HG03457 (cell line): ENCODE results near the gene HIBADH.

Experiments
- ATAC-seq: cut with Tn5 transposase; IDR thresholded peaks from one replicate; pipeline ENCODE4 v1.9.1; 2021; ENCODE audit warnings: moderate number of reproducible peaks; ENCODE audit not compliant: unreplicated experiment

The HIBADH gene

DNA sequence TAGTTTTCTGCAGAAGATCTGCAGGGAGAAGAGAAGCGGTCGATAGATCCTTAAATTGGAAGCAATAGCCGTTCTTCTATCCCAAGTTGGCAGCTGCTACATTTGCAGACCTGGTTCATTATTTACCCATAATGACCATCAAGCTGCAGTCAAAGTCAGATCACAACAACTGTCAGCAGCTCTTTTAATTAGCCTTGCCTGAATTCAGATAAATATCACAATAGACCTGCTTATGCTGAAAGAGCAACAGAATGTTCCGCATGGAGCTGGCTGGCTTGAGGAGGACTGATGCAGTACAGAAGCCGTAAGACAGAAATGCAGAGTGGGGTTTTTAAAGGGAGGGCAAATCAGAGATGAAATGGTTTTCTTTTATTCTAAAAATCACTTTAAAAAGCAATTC is 109.4 kb downstream of the HIBADH start:
- no peak for ATAC-seq

DNA sequence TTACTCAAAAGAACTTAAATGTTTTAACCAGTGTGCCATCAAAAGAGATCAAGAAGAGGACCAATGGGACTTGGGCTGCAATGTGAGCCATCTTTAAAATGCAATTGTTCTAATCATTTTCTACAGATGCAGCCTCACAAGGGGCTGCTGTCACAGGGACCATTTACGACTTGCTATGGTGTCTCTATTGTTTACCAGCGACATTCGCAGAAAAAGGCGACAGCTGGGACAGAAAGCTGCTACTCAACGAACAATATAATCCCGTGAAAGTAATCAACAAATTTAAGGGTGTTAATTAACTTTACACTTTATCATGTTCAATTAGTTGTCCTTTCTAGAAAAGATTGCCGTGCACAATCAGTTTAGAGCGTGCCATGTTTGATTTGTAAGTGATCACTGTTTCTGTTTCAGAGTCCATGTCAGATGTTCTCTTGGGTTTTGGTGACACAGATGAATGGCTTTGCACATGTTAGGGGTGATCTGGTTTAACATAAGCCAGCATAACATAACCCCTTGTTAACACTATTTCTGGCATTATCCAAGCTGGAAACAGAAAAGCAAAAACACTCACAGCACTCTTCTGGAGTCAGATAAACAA is 110.8 kb downstream of the HIBADH start:
- no peak for ATAC-seq

DNA sequence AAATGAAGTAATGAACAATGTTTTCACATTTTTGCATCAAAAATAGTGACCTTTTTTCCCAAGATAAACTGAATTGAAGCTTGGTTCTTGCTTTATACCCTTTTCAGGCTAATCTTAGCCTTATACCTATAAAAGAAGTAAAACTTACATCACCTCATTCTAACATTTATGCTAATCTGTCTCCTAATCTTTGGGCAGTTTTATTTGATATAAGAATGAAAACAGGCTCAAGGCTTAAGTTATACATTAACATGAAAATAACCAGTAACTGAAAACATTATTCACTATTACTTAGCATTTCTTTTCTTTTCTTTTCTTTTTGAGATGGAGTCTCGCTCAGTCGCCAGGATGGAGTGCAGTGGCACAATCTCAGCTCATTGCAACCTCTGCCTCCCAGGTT is 113.1 kb downstream of the HIBADH start:
- no peak for ATAC-seq

GRCh38 chr7:27548304-27548703 is 114.4 kb downstream of the HIBADH start:
- no peak for ATAC-seq

- no peak for ATAC-seq
Observed at GRCh38 chr7:27547401-27547800, 115.3 kb downstream of the HIBADH start.

DNA sequence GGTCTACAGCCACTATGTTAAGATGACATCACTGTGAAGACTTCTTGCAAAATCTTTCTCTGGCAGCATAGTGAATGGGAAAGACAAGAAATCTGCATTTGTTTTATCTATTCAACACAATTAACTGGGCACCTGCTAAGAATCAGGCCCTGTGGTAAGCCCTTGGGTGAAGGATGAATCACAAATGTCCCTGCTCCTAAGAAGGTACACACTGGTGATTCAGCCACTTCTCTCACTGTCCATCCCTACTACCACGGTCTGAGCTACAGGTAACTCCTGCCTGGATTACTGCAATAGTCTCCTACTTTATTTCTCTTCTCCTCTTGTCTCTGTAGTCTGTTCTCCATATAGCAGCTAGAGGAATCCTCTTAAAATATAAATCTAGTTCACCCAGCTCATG is 116.1 kb downstream of the HIBADH start:
- ATAC-seq, result no peak

DNA sequence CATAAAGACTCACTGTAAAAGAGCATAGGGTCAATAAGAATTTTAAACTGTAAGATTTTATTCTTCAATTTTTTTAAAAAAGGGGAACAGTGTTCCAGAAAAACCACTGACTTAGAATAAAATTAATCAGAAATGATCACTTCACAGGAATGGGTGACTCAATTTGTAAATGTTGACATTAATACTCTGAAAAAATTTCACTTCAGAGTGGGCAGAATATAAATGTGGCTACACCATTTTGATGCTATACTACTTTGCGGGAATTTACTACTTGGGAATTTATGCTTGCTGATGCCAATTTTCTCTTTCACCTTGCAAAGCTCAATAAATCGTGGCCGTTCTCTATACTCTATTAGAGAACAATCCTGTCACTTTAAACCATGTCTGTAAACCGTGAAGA is 126.9 kb downstream of the HIBADH start:
- no peak for ATAC-seq

- ATAC-seq, result no peak
Observed at GRCh38 chr7:27533652-27534081, 129.0 kb downstream of the HIBADH start.

DNA sequence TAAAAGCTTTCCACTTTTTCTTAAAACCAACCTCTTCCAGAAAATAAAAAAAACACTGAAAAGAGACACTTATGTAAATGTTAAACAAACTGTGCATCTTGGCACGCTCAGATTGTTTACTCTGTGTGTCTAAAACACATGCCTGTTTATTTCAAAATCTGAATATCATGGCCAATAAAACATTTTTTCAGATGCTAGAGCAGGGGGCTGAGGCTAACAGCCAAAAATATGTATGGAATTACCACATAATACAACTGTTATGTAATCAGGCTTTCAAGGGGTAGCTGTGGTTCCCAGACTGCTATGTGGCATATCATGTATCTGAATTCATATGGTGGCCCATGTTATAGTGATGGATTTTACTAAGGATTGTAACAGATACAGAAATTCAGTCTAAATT is 130.4 kb downstream of the HIBADH start:
- ATAC-seq, result no peak

DNA sequence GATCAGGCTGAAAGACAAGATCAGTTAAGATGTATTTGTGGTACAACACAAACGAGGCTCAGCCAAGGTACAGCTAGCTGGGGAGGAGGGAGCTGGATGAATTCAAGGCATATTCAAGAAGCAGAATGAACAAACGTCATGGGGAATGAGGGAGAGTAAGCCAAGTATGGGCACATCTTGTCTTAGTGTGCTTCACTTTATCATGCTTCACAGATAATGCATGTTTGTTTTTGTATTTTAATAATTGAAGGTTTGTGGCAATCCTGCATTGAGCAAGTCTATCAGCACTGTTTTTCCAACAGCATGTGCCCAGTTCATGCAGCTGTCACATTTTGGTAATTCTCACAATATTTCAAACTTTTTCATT is 135.4 kb downstream of the HIBADH start:
- no peak for ATAC-seq

GRCh38 chr7:27526611-27527347 is 135.9 kb downstream of the HIBADH start:
- no peak for ATAC-seq

GRCh38 chr7:27526131-27526530 is 136.6 kb downstream of the HIBADH start:
- no peak for ATAC-seq

- ATAC-seq, result no peak
Observed at GRCh38 chr7:27523321-27523720, 139.4 kb downstream of the HIBADH start.

- no peak for ATAC-seq
Observed at GRCh38 chr7:27522566-27522965, 140.1 kb downstream of the HIBADH start.

DNA sequence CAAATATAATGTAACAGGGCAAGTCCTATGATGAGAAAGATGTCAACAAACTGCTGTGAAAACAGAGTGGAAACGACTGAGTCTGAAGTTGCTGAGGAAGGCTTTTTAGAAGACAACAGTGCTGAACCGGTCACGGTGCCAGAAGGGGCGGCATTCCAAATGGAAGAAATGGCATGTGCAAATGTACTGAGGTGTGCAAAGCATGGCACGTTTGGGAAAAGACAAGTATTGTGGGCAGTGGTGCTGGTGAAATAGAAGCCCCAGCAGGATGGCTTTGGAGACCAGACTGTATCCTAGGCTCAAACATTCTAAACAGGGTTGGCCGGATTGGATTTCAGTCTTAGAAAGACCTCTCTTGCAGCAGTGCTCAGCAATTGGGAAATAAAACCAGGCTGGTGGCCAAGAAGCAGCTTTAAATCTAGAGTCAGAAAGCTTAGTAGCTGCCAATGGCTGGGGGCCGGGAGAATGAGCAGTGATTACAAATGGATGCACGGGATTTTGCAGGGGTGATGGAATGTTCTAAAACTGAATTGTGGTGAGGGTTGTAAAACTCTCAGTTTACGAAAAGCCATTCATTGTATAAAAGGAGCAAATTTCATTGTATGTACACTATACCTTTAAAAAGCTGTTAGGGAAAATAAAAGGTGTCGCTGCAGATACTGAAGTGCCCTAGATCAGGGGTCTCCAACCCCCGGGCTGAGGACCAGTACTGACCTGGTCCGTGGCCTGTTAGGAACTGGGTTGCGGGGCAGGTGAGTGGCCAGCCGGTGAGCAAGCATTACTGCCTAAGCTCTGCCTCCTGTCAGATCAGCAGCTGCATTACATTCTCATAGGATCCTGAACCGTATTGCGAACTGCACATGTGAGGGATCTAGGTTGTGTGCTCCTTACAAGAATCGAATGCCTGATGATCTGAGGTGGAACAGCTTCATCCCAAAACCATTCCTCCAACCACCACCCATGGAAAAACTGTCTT is 141.6 kb downstream of the HIBADH start:
- ATAC-seq, result no peak

DNA sequence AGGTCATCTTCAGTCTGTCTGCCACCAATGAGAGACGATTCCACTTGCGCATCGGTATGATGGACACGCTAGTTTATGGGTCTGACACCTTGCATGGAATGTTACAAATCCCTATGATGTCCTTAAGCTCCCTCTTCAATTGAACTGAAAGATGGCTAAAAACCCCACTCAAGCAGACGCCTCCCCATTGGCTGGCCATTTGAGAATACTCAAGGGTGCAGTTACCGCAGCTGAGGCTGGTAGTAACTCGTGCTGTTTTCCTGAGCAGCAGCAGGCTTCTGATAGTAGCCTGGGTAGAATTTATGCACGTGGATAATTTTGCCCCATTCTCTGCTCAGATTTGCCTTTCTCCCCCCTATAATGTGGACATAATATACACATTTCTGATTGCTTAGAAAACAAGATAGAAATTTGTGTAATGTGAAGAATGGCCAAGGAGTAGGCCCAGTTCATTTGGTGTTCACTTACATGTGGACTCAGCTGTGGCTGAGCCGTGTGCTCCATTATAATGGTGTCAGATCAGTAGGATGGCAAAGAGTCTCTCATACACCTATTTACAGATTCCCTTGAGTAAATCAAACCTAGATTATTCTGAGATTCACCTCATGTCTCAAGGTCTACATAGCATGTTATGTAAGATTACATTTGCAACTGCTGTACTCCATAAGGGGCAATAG is 142.8 kb downstream of the HIBADH start:
- ATAC-seq, result no peak

- no peak for ATAC-seq
Observed at GRCh38 chr7:27518561-27519350, 143.9 kb downstream of the HIBADH start.

- no peak for ATAC-seq
Observed at GRCh38 chr7:27516421-27516820, 146.3 kb downstream of the HIBADH start.

DNA sequence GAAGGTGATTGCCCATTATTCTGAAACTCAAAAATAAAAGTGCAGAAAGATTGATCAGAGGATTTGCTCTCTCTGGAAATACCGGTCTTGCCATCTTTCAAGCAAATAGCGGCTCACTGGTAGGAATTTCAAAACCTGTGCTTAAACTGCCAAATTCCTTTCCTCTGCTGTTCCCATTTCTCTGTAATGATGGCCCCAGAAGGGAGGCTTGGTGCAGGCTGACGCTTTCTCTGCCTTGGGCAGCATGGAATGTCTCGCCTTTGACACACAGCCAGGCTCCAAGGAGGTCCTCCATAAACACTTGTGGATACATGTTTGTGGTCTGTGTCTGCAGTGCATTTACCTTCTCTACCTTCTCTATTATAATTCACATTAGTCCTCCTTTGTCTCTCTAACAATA is 146.8 kb downstream of the HIBADH start:
- no peak for ATAC-seq

GRCh38 chr7:27514861-27515260 is 147.8 kb downstream of the HIBADH start:
- ATAC-seq, result no peak
